Panc1 (cell line): ENCODE data around the gene ITPRIP. TPM values are rescaled to one million over a fixed set of nuclear protein-coding genes. Genes with fewer than 3 reads are reported as not detected.

Experiments
- ATAC-seq: fragments of 200-7000 bp; cut with Tn5 transposase; 2 replicates; pipeline ENCODE4 v1.9.1; 2020; ENCODE audit warnings: mild to moderate bottlenecking, moderate library complexity
- BruUV-seq: library from RNA; stranded (reverse); fragments of 400-500 nt; replicated peaks from 2 replicates; lab custom pipeline; 2021; lab: Mats Ljungman, UMichigan
- CTCF ChIA-PET: fragments of 300-600 bp; sonication (Branson Sonifier 250); formaldehyde crosslinking; loops from one replicate; lab custom pipeline; 2022; ENCODE audit warnings: antibody characterized with exemption; lab: Charles Lee
- POLR2A ChIA-PET: fragments of 300-600 bp; sonication (Branson Sonifier 250); formaldehyde crosslinking; loops from one replicate; lab custom pipeline; 2022; ENCODE audit warnings: antibody characterized with exemption; lab: Charles Lee
- DNase-seq: peaks from one replicate; pipeline ENCODE4 v3.0.0-alpha.2; 2010; ENCODE audit warnings: low read depth, low spot score
- H3K27ac ChIP-seq: 2 replicates; pipeline ENCODE4 v1.5.1; 2011; ENCODE audit warnings: mild to moderate bottlenecking, low read length, inconsistent platforms
- H3K27me3 ChIP-seq: fragments of 200-500 bp; sonication (Bioruptor generic); 2 replicates; pipeline ENCODE4 v1.6.0; 2014; ENCODE audit warnings: low read length, inconsistent platforms; ENCODE audit not compliant: control insufficient read depth, insufficient read depth
- H3K36me3 ChIP-seq: fragments of 200-500 bp; sonication (Bioruptor generic); 2 replicates; pipeline ENCODE4 v1.5.1; 2014; ENCODE audit warnings: inconsistent platforms, mild to moderate bottlenecking, low read length, moderate library complexity; ENCODE audit not compliant: control insufficient read depth, insufficient read depth
- H3K4me1 ChIP-seq: 2 replicates; pipeline ENCODE4 v1.5.1; 2011; ENCODE audit warnings: inconsistent platforms, mild to moderate bottlenecking, low read length, moderate library complexity; ENCODE audit not compliant: control insufficient read depth, insufficient read depth
- H3K4me3 ChIP-seq, 2 experiments: 2 replicates each; pipeline ENCODE4 v1.5.1; 2011 to 2012; ENCODE audit warnings: low read depth in 2 of 2, low read length in 2 of 2, mild to moderate bottlenecking in 2 of 2, inconsistent platforms in 1 of 2, moderate library complexity in 1 of 2
- H3K9me3 ChIP-seq: fragments of 200-500 bp; sonication (Bioruptor generic); 2 replicates; pipeline ENCODE4 v1.5.1; 2014; ENCODE audit warnings: low read depth, mild to moderate bottlenecking, inconsistent platforms, low read length, moderate library complexity; ENCODE audit not compliant: control insufficient read depth, insufficient read depth
- CTCF ChIP-seq: fragments of 450-650 bp; IDR thresholded peaks from 2 replicates; pipeline ENCODE4 v1.5.1; 2017; ENCODE audit warnings: mild to moderate bottlenecking
- POLR2AphosphoS5 ChIP-seq: IDR thresholded peaks from 2 replicates; pipeline ENCODE4 v1.6.1; 2012; ENCODE audit warnings: mild to moderate bottlenecking, low read depth, low read length, moderate library complexity
- REST ChIP-seq, 2 experiments: IDR thresholded peaks; 2 replicates each; pipeline ENCODE4 v1.6.1; 2011 to 2012; ENCODE audit warnings: low read depth in 2 of 2, control low read depth in 1 of 2, low read length in 1 of 2, mild to moderate bottlenecking in 1 of 2, moderate library complexity in 1 of 2; ENCODE audit not compliant: insufficient read depth in 1 of 2
- SIN3A ChIP-seq: IDR thresholded peaks from 2 replicates; pipeline ENCODE4 v1.6.1; 2012; ENCODE audit warnings: low read depth, mild to moderate bottlenecking, low read length, moderate library complexity, borderline replicate concordance; ENCODE audit not compliant: insufficient read depth
- TCF7L2 ChIP-seq: IDR thresholded peaks from 2 replicates; pipeline ENCODE4 v1.6.1; 2011; ENCODE audit warnings: mild to moderate bottlenecking, low read depth, low read length, inconsistent platforms
- in situ Hi-C: cut with HindIII; loops from 2 replicates; pipeline ENCODE4 v1.10.0; 2016; ENCODE audit warnings: low sequenced_read_pairs, low pct_unique_long_range_greater_than_20kb
- intact Hi-C: fragments of 100-400 bp; cut with micrococcal nuclease; formaldehyde crosslinking; loops from one replicate; pipeline ENCODE4 v1.10.0; 2022; ENCODE audit not compliant: unreplicated experiment
- microRNA-seq: library from miRNA; unstranded; fragments of <30 nt; microRNA quantifications from one replicate; pipeline ENCODE4 v1.1.0, GENCODE V29; 2020; ENCODE audit not compliant: unreplicated experiment
- total RNA-seq: library from RNA; stranded (reverse); gene quantifications from one replicate; pipeline ENCODE4 v1.2.1, GENCODE V29; 2021; ENCODE audit not compliant: unreplicated experiment

Gene ITPRIP
- total RNA-seq, 1 experiment from 2014 or later = 55.0 TPM

- in situ Hi-C loops (no loop called here), intact Hi-C loops (no loop called here)
- peaks cover 37% of the 10 kb centered on the region for H3K4me1 ChIP-seq
- H3K4me3 ChIP-seq = no peak overlapping the region
- H3K36me3 ChIP-seq = peaks cover 49% of the 10 kb centered on the region
- ChIA-PET POLR2A (interaction anchor here (0.6 kb wide), 1 partner anchor 13 kb away, joined by 5 read pairs; no protein-coding TSS in a partner anchor), CTCF (interaction anchor here (1.0 kb wide), 1 partner anchor 15 kb away, joined by 3 read pairs; no protein-coding TSS in a partner anchor)
- TF ChIP-seq CTCF = no peak
- TF ChIP-seq POLR2AphosphoS5 = no peak
- TF ChIP-seq TCF7L2 = no peak
- no peak for TF ChIP-seq REST (IDR thresholded peaks at IDR 0.05; ENCODE audit: insufficient read depth in 1 of 2, low read depth in 2 of 2, low read length in 1 of 2)
- TF ChIP-seq SIN3A = no peak
- no peak overlapping the region for H3K27ac ChIP-seq
- no peaks in the 10 kb centered on the region for H3K27me3 ChIP-seq
- no peaks in the 10 kb centered on the region for H3K9me3 ChIP-seq
- BruUV-seq = no TSS peak
- ATAC-seq (peak; percentile 42; the same call in 1 of the 2 replicates), DNase-seq (no peak)
These were observed 78.1 kb downstream of the ITPRIP start for GRCh38 chr10:104259999-104260774.

Small RNA genes within 50 kb of the gene (microRNA-seq; reads per million reads assigned to microRNA genes)
- gene MIR4482 = not detected

Other genes starting within 250 kb of the ITPRIP start
- gene SFR1, start 216.3 kb downstream of the ITPRIP start, total RNA-seq = 8.4 TPM
- 0.21 TPM for gene CFAP43, start 106.1 kb downstream of the ITPRIP start, total RNA-seq
- gene GSTO1, start 83.6 kb downstream of the ITPRIP start, total RNA-seq = 134 TPM
- 28.5 TPM for gene GSTO2, start 69.3 kb downstream of the ITPRIP start, total RNA-seq
- 2.0 TPM for gene CFAP58, start 15.4 kb upstream of the ITPRIP start, total RNA-seq